Mesenchymal stem cell (in vitro differentiated cells and primary cell): ENCODE measurements around the gene GCK.

Experiments used
- DNase-seq: peaks from one replicate; pipeline ENCODE4 v3.0.0-alpha.2; 2013
- H2AFZ ChIP-seq: one replicate; pipeline ENCODE4 v1.6.1; 2013; ENCODE audit warnings: low read depth, mild to moderate bottlenecking, control low read depth, inconsistent platforms, low read length, moderate library complexity
- H2AK5ac ChIP-seq: 2 replicates; pipeline ENCODE4 v1.6.1; 2013; ENCODE audit warnings: low read length, moderate library complexity, mild to moderate bottlenecking, inconsistent platforms; ENCODE audit not compliant: severe bottlenecking
- H2BK120ac ChIP-seq: one replicate; pipeline ENCODE4 v1.6.1; 2013; ENCODE audit warnings: low read depth, mild to moderate bottlenecking, inconsistent platforms, low read length, moderate library complexity
- H2BK12ac ChIP-seq, 2 experiments: one replicate each; pipeline ENCODE4 v1.6.1; 2013; ENCODE audit warnings: inconsistent platforms in 2 of 2, low read length in 2 of 2, mild to moderate bottlenecking in 2 of 2, moderate library complexity in 2 of 2, control low read depth in 1 of 2
- H2BK15ac ChIP-seq: one replicate; pipeline ENCODE4 v1.6.1; 2013; ENCODE audit warnings: mild to moderate bottlenecking, low read depth, inconsistent platforms; ENCODE audit not compliant: poor library complexity, severe bottlenecking
- H2BK5ac ChIP-seq: 2 replicates; pipeline ENCODE4 v1.6.1; 2013; ENCODE audit warnings: low read depth, mild to moderate bottlenecking, low read length, control low read depth, inconsistent platforms; ENCODE audit not compliant: poor library complexity, severe bottlenecking
- H3K14ac ChIP-seq, 2 experiments: one replicate each; pipeline ENCODE4 v1.6.1; 2013; ENCODE audit warnings: inconsistent platforms in 2 of 2, low read length in 2 of 2, control low read depth in 1 of 2, mild to moderate bottlenecking in 1 of 2, moderate library complexity in 1 of 2
- H3K18ac ChIP-seq, 2 experiments: one replicate each; pipeline ENCODE4 v1.6.1; 2013; ENCODE audit warnings: inconsistent platforms in 2 of 2, low read length in 2 of 2, control low read depth in 1 of 2, low read depth in 1 of 2, mild to moderate bottlenecking in 1 of 2
- H3K23ac ChIP-seq, 2 experiments: one replicate each; pipeline ENCODE4 v1.6.1; 2013; ENCODE audit warnings: inconsistent platforms in 2 of 2, low read length in 2 of 2, mild to moderate bottlenecking in 2 of 2, moderate library complexity in 2 of 2, control low read depth in 1 of 2
- H3K27ac ChIP-seq: 2 replicates; pipeline ENCODE4 v1.5.1; 2013; ENCODE audit warnings: mild to moderate bottlenecking, moderate library complexity, low read length, control low read depth, inconsistent platforms; ENCODE audit not compliant: poor library complexity, severe bottlenecking
- H3K27me3 ChIP-seq, 2 experiments: 2 replicates each; pipeline versions ENCODE4 v1.6.1 to v1.7.0; 2013; ENCODE audit warnings: low read length in 2 of 2, mild to moderate bottlenecking in 2 of 2, moderate library complexity in 2 of 2, control low read depth in 1 of 2, inconsistent platforms in 1 of 2; ENCODE audit not compliant: control insufficient read depth in 1 of 2, insufficient read depth in 1 of 2
- H3K36me3 ChIP-seq, 2 experiments: 2 replicates each; pipeline versions ENCODE4 v1.6.1 to v1.7.0; 2013; ENCODE audit warnings: low read length in 2 of 2, control low read depth in 1 of 2, inconsistent platforms in 1 of 2, low read depth in 1 of 2, mild to moderate bottlenecking in 1 of 2; ENCODE audit not compliant: insufficient read depth in 2 of 2, control insufficient read depth in 1 of 2
- H3K4ac ChIP-seq, 2 experiments: one replicate each; pipeline ENCODE4 v1.6.1; 2013; ENCODE audit warnings: inconsistent platforms in 2 of 2, low read length in 2 of 2, mild to moderate bottlenecking in 2 of 2, moderate library complexity in 2 of 2, control low read depth in 1 of 2, low read depth in 1 of 2
- H3K4me1 ChIP-seq: 2 replicates; pipeline ENCODE4 v1.6.1; 2013; ENCODE audit warnings: low read depth, low read length, control low read depth; ENCODE audit not compliant: control insufficient read depth, insufficient read depth
- H3K4me2 ChIP-seq: 2 replicates; pipeline ENCODE4 v1.6.1; 2013; ENCODE audit warnings: low read length, mild to moderate bottlenecking, inconsistent platforms; ENCODE audit not compliant: poor library complexity, severe bottlenecking
- H3K4me3 ChIP-seq, 2 experiments: 2 replicates each; pipeline versions ENCODE4 v1.5.1 to v1.7.0; 2013; ENCODE audit warnings: low read length in 2 of 2, mild to moderate bottlenecking in 2 of 2, control low read depth in 1 of 2, low read depth in 1 of 2; ENCODE audit not compliant: insufficient read depth in 1 of 2
- H3K79me1 ChIP-seq: replicated peaks from 2 replicates; pipeline ENCODE4 v1.6.1; 2013; ENCODE audit warnings: mild to moderate bottlenecking, control low read depth, low read length, inconsistent platforms; ENCODE audit not compliant: poor library complexity, severe bottlenecking
- H3K9ac ChIP-seq: 2 replicates; pipeline ENCODE4 v1.7.0; 2013; ENCODE audit warnings: mild to moderate bottlenecking, low read length, moderate library complexity
- H3K9me3 ChIP-seq: 2 replicates; pipeline ENCODE4 v1.7.0; 2013; ENCODE audit warnings: mild to moderate bottlenecking, low read length; ENCODE audit not compliant: control insufficient read depth
- H4K8ac ChIP-seq: one replicate; pipeline ENCODE4 v1.6.1; 2013; ENCODE audit warnings: inconsistent platforms, mild to moderate bottlenecking, low read length, moderate library complexity
- H4K91ac ChIP-seq: one replicate; pipeline ENCODE4 v1.6.1; 2013; ENCODE audit warnings: mild to moderate bottlenecking, low read length, inconsistent platforms
- WGBS: methylation state at CpG from one replicate; pipeline ENCODE4 v1.1.7; 2013; ENCODE audit warnings: mixed read lengths; 5-methylcytosine and 5-hydroxymethylcytosine counted together

Gene GCK

DNA sequence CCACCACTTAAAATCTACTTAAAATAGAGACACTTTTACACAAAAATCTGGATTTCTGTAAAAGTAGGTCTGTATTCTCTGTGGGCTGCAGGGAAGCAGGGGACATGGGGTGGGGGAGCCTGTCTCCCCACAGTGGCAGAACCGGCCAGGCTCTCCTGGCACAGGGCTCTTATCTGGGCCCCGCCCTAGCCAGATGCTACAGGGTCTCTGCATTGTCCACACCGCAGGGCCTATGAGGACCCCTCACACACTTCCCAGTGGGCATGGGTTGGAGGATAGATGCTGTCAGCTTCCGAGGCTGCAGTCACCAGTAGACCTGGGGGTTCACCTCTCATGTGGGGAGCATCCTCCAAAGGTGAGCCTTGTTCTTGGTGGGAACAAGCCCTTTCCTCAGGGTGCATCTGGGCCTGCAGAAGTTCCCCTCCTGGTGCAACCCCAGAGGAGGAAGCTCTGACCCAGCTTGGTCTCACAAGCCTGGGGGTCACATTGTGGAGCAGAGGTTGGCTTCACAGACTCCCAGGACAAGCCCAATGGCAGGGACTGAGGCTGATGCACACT, 32.7 kb downstream of the GCK start:
- no peak overlapping the region for H2BK5ac ChIP-seq
- H3K79me1 ChIP-seq: no peaks in the 10 kb centered on the region
- no peak overlapping the region for H2AFZ ChIP-seq

DNA sequence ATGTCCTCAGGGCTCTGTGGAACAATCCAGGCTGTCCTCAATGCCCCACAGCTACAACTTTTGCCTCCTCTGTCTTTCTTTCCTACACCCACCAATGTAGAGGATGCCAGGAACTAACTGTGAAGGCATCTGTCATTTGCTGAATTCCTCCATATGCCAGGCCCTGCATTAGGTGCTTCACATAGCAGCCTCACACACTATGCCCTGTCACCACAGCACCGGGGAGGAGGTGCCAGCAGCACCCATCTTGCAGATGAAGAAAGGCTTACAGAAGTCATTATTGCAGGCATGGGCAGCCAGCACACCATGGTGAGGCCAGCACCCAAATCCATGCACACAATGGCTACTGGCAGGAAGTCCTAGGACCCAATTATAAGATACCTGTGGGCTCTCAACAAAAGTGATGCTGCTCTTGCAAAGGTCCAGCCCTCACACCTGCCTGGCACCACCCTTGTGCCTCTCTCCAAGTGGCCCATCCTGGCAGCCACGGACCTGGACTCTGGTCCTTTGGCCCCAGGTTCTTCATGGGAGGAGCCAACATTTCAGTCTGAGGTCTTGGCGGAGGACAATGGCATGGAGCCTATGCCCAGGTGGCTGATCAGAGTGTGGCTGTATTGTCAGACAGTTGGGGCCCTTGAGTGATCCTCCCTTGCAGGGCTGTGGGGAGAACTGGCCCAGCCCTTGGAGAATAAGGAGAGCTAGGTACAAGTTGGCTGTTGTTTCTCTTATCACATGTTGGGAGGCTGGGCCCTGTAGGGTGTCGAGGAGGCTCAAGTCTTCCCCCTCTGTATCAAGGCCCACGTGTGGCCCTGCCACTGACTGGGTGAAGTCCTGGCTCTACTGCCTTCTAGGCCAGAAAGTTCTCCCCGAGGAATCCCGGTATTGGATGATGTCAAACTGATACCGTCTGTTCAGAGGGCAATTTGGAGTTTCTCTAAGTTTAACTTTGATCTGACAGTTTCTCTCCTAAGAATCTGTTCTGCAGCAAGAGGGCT, 33.8 kb downstream of the GCK start:
- H3K4me3 ChIP-seq: no peak overlapping the region
- no peak overlapping the region for H3K23ac ChIP-seq
- no peak overlapping the region for H3K4ac ChIP-seq
- H3K18ac ChIP-seq: no peak overlapping the region
- peaks cover 11% of the 10 kb centered on the region for H3K4me1 ChIP-seq
- peaks cover 0 to 24% of the 10 kb centered on the region in 2 experiments for H3K27me3 ChIP-seq
- no peaks in the 10 kb centered on the region for H3K36me3 ChIP-seq
- no peak overlapping the region for H3K14ac ChIP-seq
- DNase-seq: no peak
- H4K91ac ChIP-seq: peak overlapping the region; percentile 43
- no peak overlapping the region for H2BK15ac ChIP-seq
- H3K9ac ChIP-seq: no peak overlapping the region
- no peak overlapping the region for H2AFZ ChIP-seq
- no peak overlapping the region for H2BK5ac ChIP-seq
- no peak overlapping the region for H3K4me2 ChIP-seq
- no peaks in the 10 kb centered on the region for H3K9me3 ChIP-seq
- no peak overlapping the region for H3K27ac ChIP-seq
- H3K79me1 ChIP-seq: no peaks in the 10 kb centered on the region
- H2BK120ac ChIP-seq: no peak overlapping the region
- no peak overlapping the region for H2AK5ac ChIP-seq
- no peak overlapping the region for H4K8ac ChIP-seq
- no peak overlapping the region for H2BK12ac ChIP-seq
- 77% methylated on average over 8 of the region's 8 CpGs for WGBS

More for the DNA sequence above, 32.7 kb downstream of the GCK start:
- Histone ChIP-seq H3K9ac (no peak overlapping the region), H2AK5ac (no peak overlapping the region), H3K18ac (no peak overlapping the region), H3K4ac (no peak overlapping the region), H3K14ac (no peak overlapping the region), H3K27me3 (peaks cover 0 to 24% of the 10 kb centered on the region in 2 experiments), H4K8ac (no peak overlapping the region), H3K36me3 (no peaks in the 10 kb centered on the region), H3K4me3 (no peak overlapping the region), H3K9me3 (no peaks in the 10 kb centered on the region), H2BK12ac (no peak overlapping the region), H3K4me1 (peaks cover 11% of the 10 kb centered on the region), H3K23ac (no peak overlapping the region), H2BK120ac (no peak overlapping the region), H4K91ac (no peak overlapping the region), H3K4me2 (no peak overlapping the region), H2BK15ac (no peak overlapping the region), H3K27ac (no peak overlapping the region)
- no peak for DNase-seq
- WGBS: 66% methylated on average over 4 of the region's 4 CpGs

DNA sequence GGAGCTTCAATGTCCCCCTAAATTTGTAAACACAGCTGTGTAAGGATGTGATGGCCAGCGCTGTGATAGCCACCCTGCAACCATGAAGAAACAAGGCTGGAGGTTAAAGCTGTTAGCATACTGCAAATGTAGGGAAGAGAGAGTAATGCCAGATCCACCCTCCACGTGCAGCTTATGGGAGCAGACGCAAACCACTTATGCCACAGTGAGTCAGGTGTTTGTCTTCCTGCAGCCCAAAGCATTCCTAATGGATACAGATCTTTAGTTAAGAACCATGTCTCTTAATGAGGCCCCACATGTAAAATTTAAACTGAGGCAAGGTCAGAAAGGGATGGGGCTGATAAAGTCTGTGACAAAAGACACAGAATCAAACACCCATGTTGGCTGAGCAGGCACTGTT, 34.5 kb downstream of the GCK start:
- WGBS: 63% methylated on average over 3 of the region's 3 CpGs
- H3K4me3 ChIP-seq: no peak overlapping the region
- no peak overlapping the region for H2AK5ac ChIP-seq

DNA sequence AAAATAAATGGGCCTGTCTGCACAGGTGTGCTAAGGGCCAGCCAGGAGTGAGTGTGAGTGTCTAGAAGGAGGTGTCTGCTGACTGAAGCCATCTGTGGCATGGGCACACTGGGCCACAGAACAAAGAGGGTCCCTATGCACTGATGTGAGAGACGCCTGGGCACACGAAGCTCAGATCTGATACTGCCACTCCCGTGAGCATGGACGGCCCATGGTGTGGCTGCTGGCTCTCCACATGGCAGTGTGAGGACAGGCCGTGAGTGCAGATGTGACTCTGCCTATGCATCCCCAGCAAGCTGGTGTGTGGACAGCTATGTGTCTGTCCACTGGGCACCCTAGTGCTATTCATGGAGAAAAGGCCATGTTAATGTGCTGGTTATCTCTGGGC, 35.3 kb downstream of the GCK start:
- no peak overlapping the region for H3K27ac ChIP-seq

More for the DNA sequence above, 34.5 kb downstream of the GCK start:
- H3K14ac ChIP-seq: no peak overlapping the region
- H3K4me2 ChIP-seq: no peak overlapping the region
- no peak overlapping the region for H3K18ac ChIP-seq
- H3K79me1 ChIP-seq: no peaks in the 10 kb centered on the region
- peaks cover 0 to 24% of the 10 kb centered on the region in 2 experiments for H3K27me3 ChIP-seq
- no peak overlapping the region for H3K23ac ChIP-seq
- DNase-seq: no peak
- peaks cover 13% of the 10 kb centered on the region for H3K4me1 ChIP-seq
- H2BK120ac ChIP-seq: no peak overlapping the region
- no peak overlapping the region for H3K4ac ChIP-seq
- H3K9ac ChIP-seq: no peak overlapping the region
- H2BK15ac ChIP-seq: no peak overlapping the region
- no peak overlapping the region for H2BK5ac ChIP-seq
- H4K91ac ChIP-seq: no peak overlapping the region
- H3K27ac ChIP-seq: no peak overlapping the region
- no peak overlapping the region for H2BK12ac ChIP-seq
- H3K36me3 ChIP-seq: no peaks in the 10 kb centered on the region
- H3K9me3 ChIP-seq: no peaks in the 10 kb centered on the region
- H2AFZ ChIP-seq: no peak overlapping the region
- no peak overlapping the region for H4K8ac ChIP-seq

More for the DNA sequence above, 35.3 kb downstream of the GCK start:
- H2BK5ac ChIP-seq: no peak overlapping the region
- H3K4ac ChIP-seq: no peak overlapping the region
- H3K9me3 ChIP-seq: no peaks in the 10 kb centered on the region
- no peak overlapping the region for H3K9ac ChIP-seq
- H3K4me2 ChIP-seq: no peak overlapping the region
- H2BK12ac ChIP-seq: no peak overlapping the region
- no peak overlapping the region for H2BK120ac ChIP-seq
- no peak overlapping the region for H3K23ac ChIP-seq
- H3K36me3 ChIP-seq: no peaks in the 10 kb centered on the region
- no peak overlapping the region for H3K4me3 ChIP-seq
- H2AK5ac ChIP-seq: no peak overlapping the region
- no peak overlapping the region for H2AFZ ChIP-seq
- no peak overlapping the region for H4K91ac ChIP-seq
- no peak overlapping the region for H2BK15ac ChIP-seq
- H4K8ac ChIP-seq: no peak overlapping the region
- DNase-seq: no peak
- no peaks in the 10 kb centered on the region for H3K79me1 ChIP-seq
- no peak overlapping the region for H3K14ac ChIP-seq
- H3K27me3 ChIP-seq: peaks cover 0 to 24% of the 10 kb centered on the region in 2 experiments
- H3K18ac ChIP-seq: no peak overlapping the region
- peaks cover 13% of the 10 kb centered on the region for H3K4me1 ChIP-seq
- 88% methylated on average over 5 of the region's 5 CpGs for WGBS
